AG10803 (cell line): ENCODE measurements around the gene RPS28.

Experiments used
- DNase-seq: peaks from one replicate; pipeline ENCODE4 v3.0.0; 2010; ENCODE audit warnings: low read depth
- H3K4me3 ChIP-seq: 2 replicates; pipeline ENCODE4 v1.5.1; 2011; ENCODE audit warnings: mild to moderate bottlenecking, low read length, control low read depth
- TF ChIP-seq, protein P1 (sequence below): conservative IDR thresholded peaks from 2 replicates; pipeline ENCODE4 v1.5.1; 2011; ENCODE audit warnings: mild to moderate bottlenecking, low read length, control low read depth, inconsistent platforms

RPS28 gene

DNA sequence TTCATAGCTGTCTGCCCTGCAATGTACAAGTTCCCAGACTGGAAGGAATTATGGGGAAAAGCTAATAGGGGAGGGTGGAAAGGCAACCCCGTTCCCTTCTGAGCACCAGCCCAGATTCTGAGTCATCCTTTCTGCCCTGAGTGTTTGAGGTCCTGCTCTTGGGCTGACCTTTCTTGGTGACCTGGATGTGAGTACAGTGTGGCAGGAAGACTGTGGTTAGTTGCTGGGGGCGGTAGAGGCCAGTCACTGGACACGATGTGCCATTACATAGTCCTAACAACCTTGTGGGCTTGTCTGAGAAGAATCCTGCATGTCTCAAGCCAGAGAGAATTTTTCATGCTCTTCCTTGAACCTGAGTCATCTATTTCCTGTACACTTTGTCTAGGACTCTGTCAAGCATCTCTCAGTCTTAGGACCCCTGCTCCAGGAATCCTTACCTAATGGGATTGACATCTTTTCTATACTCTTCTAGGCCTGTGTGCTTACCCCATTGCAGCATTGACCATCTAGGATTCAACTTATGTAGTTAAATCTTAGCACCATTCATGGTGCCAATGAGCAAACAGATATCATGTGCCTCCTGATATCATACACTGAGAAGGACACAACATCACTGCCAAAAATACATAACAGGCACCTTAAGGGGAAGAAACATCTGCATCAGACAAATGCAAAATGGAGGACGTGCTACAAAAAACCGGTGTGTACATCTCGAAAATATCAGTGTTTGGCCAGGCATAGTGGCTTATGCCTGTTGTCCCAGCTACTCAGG lies 34.5 kb downstream of the RPS28 start:
- TF ChIP-seq, protein P1, sequence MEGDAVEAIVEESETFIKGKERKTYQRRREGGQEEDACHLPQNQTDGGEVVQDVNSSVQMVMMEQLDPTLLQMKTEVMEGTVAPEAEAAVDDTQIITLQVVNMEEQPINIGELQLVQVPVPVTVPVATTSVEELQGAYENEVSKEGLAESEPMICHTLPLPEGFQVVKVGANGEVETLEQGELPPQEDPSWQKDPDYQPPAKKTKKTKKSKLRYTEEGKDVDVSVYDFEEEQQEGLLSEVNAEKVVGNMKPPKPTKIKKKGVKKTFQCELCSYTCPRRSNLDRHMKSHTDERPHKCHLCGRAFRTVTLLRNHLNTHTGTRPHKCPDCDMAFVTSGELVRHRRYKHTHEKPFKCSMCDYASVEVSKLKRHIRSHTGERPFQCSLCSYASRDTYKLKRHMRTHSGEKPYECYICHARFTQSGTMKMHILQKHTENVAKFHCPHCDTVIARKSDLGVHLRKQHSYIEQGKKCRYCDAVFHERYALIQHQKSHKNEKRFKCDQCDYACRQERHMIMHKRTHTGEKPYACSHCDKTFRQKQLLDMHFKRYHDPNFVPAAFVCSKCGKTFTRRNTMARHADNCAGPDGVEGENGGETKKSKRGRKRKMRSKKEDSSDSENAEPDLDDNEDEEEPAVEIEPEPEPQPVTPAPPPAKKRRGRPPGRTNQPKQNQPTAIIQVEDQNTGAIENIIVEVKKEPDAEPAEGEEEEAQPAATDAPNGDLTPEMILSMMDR, result no peak
- DNase-seq, result peak; percentile 96
- H3K4me3 ChIP-seq, result no peak overlapping the region

DNA sequence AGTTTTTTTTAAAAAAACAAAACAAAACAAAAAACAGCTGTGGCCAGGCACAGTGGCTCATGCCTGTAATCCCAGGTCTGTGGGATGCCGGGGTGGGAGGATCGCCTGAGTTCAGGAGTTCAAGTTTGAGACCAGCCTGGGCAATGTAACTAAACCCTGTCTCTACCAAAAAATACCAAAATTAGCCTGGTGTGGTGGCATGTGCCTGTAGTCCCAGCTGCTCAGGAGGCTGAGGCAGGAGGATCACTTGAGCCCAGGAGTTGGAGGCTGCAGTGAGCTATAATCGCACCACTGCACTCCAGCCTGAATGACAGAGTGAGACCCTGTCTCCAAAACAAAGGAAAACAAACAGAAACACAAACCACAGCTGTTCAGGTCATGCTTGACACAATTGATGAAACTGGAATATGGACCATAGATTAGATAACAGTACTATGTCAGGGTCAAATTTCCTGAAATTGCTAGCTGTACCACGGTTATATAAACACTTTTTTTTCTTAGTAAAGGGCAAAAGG lies 35.8 kb downstream of the RPS28 start:
- no peak for DNase-seq
- TF ChIP-seq, protein P1, result no peak
- no peak overlapping the region for H3K4me3 ChIP-seq

DNA sequence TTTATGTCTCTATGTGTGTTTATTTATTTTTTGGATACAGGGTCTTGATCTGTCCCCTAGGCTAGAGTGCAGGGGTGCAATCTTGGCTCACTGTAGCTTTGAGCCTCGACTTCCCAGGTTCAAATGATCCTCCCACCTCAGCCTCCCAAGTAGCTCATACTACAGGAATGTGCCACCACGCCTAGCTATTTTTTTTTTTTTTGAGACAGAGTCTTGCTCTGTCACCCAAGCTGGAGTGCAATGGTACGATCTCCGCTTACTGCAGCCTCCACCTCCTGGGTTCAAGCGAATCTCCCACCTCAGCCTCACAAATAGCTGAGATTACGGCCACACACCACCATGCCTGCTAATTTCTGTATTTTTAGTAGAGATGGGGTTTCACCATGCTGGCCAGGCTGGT lies 37.7 kb downstream of the RPS28 start:
- no peak for DNase-seq
- TF ChIP-seq, protein P1, result no peak

DNA sequence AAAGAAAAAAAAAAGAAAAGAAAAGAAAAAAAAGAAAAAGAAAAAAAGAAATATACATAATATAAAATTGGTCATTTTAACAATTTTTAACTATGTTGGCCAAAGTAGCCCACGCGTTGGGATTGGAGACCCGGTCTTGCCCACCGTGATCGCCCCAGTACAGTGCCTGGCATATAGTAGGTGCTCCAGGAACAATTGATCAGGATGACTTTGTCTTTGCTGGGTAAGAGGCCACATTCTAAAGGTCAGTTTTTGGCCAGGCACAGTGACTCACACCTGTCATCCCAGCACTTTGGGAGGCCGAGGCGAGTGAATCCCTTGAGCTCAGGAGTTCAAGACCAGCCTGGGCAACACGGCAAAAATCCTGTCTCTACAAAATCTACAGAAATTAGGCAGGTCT lies 38.9 kb downstream of the RPS28 start:
- no peak for DNase-seq
- H3K4me3 ChIP-seq, result no peak overlapping the region
- TF ChIP-seq, protein P1, result no peak

More for the DNA sequence above, 37.7 kb downstream of the RPS28 start:
- H3K4me3 ChIP-seq, result no peak overlapping the region

- H3K4me3 ChIP-seq, result no peak overlapping the region
- TF ChIP-seq, protein P1, result no peak
- peak; percentile 98 for DNase-seq
Measured at GRCh38 chr19:8361921-8362793, 40.9 kb downstream of the RPS28 start.

DNA sequence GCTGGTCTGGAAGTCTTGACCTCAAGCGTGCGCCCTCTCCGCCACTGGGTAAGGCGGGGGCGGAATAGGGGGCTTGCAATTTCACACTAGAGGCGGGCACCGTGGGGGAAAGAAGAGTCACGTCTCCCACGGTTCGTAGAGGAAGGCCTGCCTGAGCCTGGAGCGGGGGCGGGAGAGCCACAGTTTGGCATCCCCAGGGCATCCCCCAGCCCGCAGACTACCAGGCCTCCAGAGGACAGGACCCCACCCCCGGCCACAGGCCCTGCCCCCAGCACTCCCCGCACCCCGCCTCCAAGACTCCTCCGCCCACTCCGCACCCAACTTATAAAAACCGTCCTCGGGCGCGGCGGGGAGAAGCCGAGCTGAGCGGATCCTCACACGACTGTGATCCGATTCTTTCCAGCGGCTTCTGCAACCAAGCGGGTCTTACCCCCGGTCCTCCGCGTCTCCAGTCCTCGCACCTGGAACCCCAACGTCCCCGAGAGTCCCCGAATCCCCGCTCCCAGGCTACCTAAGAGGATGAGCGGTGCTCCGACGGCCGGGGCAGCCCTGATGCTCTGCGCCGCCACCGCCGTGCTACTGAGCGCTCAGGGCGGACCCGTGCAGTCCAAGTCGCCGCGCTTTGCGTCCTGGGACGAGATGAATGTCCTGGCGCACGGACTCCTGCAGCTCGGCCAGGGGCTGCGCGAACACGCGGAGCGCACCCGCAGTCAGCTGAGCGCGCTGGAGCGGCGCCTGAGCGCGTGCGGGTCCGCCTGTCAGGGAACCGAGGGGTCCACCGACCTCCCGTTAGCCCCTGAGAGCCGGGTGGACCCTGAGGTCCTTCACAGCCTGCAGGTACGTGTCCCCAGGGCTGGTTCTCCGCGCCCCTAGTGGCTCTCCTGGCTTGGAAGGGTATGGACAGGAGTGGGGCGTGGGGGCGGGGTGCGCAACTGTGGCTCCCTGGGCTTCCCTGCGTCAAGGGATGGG lies 42.8 kb downstream of the RPS28 start, which contains the start of gene ANGPTL4:
ANGPTL4 (plus strand) TSS at position 353 of the 969 bp plus-strand sequence; CDS start at position 520, 167 bp downstream.
- TF ChIP-seq, protein P1, result peak; percentile 36
- peak; percentile 74 for DNase-seq
- peak within 1 kb of the TSS; percentile 62 for H3K4me3 ChIP-seq
